ENCODE results near the gene LMBR1.
"Not testable (repeated sequence)": the region's sequence is repeated elsewhere in the genome, so short reads cannot be mapped to it uniquely, and the experiment has no call there.

LMBR1 gene

GRCh38 chr7:156638443-156639077 lies 254.4 kb downstream of the LMBR1 start:
- TF ChIP-seq CTCF (IDR thresholded peaks at IDR 0.05; ENCODE audit: insufficient read depth, low read depth, low read length, missing control alignments): no peak
- DNase-seq (ENCODE audit: low read depth): no peak
- H3K4me3 ChIP-seq (ENCODE audit: low read depth, low read length): no peak overlapping the region

GRCh38 chr7:156637093-156637492 lies 255.9 kb downstream of the LMBR1 start:
- H3K4me3 ChIP-seq (ENCODE audit: low read depth, low read length); DNase-seq (ENCODE audit: low read depth): not testable (repeated sequence)

GRCh38 chr7:156635529-156636385 lies 257.2 kb downstream of the LMBR1 start:
- no peak for DNase-seq (ENCODE audit: low read depth)
- H3K4me3 ChIP-seq (ENCODE audit: low read depth, low read length): no peak overlapping the region
- TF ChIP-seq CTCF (IDR thresholded peaks at IDR 0.05; ENCODE audit: insufficient read depth, low read depth, low read length, missing control alignments): no peak

- H3K4me3 ChIP-seq (ENCODE audit: low read depth, low read length): no peak overlapping the region
- no peak for DNase-seq (ENCODE audit: low read depth)
- TF ChIP-seq CTCF (IDR thresholded peaks at IDR 0.05; ENCODE audit: insufficient read depth, low read depth, low read length, missing control alignments): no peak
Observed at GRCh38 chr7:156634117-156634516, 258.9 kb downstream of the LMBR1 start.

- no peak overlapping the region for H3K4me3 ChIP-seq (ENCODE audit: low read depth, low read length)
- DNase-seq (ENCODE audit: low read depth): no peak
- no peak for TF ChIP-seq CTCF (IDR thresholded peaks at IDR 0.05; ENCODE audit: insufficient read depth, low read depth, low read length, missing control alignments)
Observed at GRCh38 chr7:156629873-156630272, 263.1 kb downstream of the LMBR1 start.

- H3K4me3 ChIP-seq (ENCODE audit: low read depth, low read length): no peak overlapping the region
- no peak for TF ChIP-seq CTCF (IDR thresholded peaks at IDR 0.05; ENCODE audit: insufficient read depth, low read depth, low read length, missing control alignments)
- DNase-seq (ENCODE audit: low read depth): no peak
Observed at GRCh38 chr7:156628562-156628961, 264.4 kb downstream of the LMBR1 start.

All from GM12865 (cell line).